HG03139 (cell line): ENCODE measurements around the gene CCNE1.
A peak's percentile ranks its signal among the peaks of the same experiment; 100 is the strongest.

Source experiments
- ATAC-seq: cut with Tn5 transposase; IDR thresholded peaks from one replicate; pipeline ENCODE4 v1.9.1; 2021; ENCODE audit not compliant: unreplicated experiment

Gene CCNE1

DNA sequence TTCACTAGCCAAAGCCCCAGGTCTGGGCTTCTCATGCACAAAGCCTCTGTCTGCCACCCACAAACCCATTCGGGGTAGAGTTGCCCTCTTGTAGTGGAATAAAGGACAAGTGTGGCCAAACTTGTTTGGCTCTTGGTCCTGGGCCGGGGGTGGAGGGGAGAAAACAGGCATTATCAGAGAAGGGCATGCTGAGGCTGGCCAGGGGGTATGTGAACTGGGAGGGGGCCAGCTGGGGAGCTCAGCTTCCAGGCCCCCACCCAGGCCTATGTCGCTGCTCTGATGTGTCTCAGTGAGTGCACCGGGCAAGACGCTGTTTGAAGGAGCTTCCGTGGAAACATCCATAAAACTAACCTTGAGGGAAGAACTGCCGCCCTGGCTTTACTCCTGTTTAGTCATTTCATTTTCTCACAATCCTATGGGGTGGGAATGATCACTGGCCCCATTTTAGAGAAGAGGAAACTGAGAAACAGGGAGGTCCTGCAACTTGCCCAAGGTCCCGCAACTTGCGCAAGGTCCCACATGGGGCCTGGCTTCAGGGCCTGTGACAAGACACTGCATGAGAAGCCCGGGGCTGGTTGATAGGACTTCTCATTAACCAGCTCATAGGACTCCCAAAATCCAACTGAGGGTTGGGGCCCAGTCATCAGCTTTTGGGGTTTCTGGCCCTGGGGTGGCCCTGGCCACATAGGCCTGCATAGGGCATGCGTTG lies 30.8 kb downstream of the CCNE1 start:
- ATAC-seq: no peak

DNA sequence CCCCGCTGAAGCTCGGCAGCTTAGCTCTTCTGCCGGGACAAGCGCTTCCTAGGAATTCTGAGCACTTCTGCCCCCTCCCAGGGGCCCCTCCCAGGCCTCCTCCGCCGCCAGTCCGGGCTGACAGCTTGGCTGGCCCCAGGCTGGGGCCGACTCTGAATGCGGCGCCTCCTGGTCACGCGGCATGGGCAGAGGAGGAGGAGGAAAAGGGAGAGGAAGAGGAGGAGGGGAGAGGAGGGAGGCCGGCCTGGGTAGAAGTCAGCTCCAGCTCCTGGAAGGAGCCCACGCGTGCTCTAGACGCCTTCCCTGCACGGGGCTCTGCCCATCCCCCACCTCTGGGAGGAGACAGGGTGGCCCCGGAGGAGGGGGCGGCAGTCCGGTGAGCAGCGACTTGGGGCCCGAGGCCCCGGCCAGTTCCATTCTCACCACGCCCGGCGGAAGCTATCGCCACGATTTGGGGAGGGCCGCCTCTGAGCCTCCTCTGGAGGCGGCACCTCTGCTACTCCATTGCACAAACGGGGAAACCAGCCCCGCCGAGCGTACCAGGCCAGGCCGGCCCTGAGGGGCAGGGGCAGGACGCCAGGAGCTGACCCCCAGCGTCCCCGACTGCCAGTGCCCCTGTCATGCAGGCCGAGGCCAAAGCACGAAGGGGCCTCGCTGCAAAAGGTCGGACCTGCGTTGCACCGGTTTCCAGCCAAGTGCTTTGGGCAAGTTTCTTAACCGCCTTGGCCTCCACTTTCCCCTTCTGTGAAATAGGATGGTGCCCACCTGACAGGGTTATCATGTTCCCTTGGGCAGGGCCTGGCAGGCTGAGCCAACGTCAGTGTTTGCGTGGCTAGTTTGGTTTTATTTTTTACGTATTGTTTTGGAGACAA lies 31.6 kb downstream of the CCNE1 start:
- no peak for ATAC-seq

DNA sequence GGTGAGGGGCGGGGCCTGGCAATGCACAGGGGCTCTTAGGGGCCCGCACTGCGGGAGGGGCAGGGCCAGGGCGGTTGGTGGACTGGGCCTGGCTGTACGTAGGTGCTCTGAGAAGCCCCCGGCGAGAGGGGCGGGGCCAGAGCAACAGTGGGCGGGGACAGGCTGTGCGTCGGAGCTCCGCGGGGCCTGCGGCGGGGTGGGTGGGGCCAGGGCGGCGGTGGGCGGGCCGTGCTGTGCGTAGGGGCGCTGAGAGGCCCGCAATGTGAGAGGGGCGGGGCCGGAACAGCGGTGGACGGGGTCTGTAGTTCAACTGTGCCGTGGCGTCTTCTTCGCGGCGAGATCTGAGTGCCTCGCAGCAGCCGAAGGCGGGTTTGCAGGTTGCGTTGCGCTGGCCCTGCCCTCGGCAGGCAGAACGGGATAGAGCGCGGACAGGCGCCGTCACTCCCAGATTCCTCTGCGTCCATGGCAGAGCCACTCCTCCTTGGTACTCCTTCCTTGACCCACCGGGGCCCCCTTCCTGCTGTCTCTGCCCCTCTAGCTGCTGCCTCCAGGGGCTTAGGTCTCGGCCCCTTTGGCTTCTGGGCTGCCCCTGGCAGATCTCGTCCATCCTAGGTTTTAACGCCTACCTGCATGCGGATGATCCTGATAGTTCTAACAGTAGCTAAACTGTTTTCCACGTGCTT lies 33.2 kb downstream of the CCNE1 start:
- peak; percentile 77 for ATAC-seq

DNA sequence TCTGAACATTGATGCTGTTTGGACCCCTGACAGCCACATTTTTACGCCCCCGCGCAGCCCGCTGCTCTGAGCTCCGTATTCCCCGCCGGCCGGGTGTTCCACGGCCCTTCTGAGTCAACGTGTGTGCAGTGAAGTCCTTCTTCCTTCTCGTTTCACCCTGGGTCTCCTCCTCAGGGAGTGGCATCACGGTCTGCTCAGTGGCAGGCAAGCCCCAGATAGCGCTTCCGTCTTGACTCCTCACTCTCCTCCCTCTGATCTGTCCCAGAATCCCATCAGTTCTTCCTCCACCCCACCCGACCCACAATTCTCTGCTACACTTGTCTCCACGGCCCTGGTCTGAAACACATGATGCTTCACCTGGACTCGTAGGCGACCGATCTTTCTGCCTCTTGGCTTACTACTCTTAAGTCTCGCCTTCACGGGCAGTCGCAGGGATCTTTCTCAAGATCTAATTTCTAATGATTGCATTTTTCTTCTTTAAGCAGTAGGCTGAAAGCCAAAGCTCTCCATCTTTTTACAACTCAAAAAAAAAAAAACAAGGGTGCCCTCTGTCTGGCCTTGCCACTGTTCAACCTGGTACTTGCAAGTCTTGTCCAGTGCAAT lies 33.9 kb downstream of the CCNE1 start:
- ATAC-seq: no peak

DNA sequence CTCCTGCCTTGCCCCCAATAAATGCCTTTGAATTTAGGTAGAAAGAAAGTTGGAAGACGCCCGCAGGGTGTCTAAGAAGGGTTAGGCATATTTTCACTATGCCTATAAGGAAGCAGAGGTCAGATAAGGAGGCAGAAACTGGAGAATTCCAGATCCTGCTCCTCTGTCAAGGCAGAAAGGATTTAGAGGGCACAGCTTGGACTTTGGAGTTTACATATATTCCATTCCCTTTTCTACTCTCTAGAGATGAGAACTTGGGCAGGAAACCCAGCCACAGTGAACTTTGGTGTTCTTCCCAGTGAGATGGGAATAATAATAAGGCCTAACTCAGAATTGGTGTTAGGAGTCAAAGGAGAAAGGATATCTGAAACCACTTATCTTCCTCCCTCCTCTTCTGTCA lies 37.4 kb downstream of the CCNE1 start:
- ATAC-seq: no peak

DNA sequence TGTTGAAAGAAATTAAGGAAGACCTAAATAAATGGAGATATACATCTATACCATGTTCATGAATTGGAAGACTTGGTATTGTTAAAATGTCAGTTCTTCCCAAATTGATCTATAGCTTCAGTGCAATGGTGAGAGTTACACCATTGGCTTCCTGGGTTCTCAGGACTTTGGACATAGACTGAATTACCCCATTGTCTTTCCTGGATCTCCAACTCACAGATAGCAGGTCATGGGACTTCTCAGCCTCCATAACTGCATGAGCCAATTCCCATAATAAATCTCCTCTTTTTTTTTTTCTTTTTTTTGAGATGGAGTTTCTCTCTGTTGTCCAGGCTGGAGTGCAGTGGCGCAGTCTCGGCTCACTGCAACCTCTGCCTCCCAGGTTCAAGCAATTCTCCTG lies 38.7 kb downstream of the CCNE1 start:
- no peak for ATAC-seq

DNA sequence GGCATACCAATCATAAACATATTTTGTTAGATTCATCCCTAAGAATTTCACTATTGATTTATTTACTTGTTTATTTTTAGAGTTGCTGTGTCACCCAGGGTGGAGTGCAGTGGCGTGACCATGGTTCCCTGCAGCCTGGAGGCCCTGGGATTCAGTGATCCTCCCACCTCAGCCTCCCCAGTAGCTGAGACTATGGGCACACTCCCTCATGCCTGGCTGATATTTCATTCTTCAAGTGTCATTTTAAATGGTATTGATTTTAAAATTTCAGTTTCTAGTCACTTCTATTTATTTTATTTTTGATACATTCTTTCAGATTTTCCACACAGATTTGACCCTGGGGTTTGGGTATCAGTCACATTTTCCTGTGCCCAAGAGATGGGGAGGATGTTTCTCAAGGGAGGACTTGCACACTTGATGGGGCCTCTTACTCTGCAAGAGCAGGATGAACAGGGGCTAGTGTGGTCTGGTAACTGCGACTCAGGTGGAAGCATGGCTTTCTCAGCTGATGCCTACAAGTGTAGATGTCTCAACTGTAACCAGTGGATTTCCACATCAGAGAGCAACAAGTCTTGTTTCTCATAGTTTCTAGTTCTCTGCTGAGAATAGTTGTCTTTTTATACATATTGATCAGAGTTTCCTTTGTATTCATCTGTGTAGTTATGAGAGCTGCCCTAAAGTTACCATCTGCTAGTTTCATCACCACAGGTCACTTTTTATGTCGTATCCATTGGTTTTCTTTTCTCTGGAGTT lies 40.2 kb downstream of the CCNE1 start:
- no peak for ATAC-seq

DNA sequence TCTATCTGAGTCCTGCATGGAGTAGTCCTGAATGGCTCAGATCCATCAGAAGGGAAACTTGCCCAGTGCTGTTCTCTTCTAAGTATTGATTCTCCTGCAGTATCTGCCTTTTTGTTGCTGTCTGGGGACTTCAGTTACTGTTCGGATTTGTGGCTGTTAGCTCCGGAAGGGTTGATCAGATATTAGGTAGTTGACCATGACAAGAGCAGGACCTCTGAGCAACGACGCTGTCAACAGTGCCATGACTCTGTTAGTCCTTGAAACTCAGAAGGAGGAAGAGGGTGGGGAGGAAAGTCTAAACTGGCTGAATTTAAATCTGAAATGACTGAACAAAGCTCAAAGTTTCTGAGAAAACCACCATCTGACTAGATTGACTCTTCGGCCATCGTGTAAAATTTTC lies 42.2 kb downstream of the CCNE1 start:
- no peak for ATAC-seq

DNA sequence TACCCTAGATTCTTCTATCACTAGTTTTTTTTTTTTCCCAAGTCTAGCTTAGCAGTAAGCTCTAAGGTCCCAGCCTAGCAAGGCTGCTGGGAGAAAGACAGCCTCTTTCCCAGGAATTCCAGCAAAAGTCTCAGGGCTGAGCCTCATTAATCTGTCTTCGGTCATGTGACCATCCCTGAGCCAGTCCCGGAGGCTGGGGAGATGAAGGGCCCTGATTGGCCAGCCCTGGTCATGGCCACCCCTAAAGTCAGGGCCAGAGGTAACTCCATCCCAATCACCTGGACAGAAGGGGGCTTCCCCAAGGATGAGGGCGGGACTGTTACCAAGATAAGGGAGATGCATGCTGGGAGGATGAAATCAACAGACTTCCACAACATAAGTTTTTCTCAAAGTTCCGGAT lies 43.3 kb downstream of the CCNE1 start:
- no peak for ATAC-seq

DNA sequence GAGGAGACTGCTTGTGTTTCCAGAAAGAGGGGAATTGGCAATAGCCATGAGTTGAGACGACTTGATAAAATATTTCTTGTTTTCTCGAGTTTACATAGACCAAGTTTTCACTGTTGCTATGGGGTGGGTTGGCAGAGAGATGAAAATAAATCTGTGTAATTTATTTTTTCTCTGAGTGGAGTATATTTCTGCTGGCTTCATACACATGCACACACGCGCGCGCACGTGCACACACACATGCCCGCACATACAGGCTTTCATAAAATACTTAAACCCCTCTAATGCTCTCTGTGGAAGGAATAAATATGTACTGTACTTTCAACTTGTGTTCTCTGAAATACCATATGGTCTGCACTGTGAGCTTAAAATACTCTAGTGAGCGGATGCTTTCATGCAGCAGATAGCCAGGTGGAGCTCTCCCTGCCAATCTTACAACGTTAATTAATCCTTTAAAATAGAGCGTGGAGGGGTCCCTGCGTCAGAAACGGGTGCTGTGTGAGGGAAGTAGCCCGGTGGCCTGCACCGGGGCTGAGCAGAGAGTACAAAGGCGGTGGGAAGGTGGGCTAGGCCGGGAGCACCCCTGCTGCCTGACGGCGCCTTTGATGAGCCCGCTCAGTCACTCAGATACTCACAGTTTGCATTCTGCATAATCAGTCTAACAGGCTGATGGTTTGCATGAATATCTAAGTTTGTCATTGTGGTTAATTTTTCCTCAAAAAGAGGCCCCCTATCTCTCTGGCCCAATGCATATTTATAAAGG lies 44.1 kb downstream of the CCNE1 start:
- no peak for ATAC-seq

DNA sequence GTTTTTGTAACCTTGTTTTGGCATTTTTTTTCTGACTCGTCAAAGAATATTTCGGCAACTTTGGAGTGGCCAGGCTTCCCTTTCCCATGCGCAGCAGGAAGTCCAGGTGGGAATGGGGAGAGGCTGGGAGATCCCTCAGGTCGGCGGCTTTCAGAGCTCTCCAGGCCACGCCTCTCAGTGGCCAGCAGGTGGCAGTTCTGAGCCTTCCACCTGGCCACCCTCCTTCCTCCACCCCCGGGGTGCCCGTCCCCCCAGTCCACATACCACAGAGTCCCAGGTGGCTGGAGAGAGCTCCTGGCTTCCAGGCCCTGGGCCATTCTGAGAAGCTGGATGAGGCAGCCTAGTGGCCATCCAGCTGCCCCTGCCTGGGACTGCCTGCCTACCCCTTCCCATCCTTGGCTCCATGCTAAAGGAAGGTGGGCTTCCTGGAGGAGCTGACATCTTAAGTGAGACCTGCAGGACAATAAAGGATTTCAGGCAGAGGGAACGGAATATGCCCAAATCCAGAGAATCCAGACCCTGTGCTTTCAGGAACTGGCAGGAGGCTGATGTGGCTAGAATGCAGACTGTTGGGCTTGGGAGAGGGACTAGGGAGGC lies 46.3 kb downstream of the CCNE1 start:
- no peak for ATAC-seq

DNA sequence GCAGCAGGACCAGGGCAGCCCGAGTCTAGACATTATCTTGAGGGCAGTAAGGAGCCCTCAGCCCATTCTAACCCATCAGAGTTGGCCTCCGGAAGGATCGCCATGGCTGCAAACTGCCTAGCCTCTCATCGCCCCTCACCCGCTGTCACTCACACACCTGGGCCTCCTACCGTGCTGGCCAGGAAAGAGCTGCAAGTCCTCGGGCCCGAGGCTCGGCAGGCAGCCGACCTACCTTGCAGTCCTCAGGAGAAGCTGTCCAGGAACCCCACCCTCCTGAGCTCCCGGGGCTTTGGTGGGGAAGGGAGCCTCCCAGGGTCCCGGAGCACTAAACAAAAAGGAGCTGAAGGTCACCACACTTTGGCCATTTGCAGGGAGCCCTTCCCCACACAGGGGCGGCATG lies 46.8 kb downstream of the CCNE1 start:
- no peak for ATAC-seq

DNA sequence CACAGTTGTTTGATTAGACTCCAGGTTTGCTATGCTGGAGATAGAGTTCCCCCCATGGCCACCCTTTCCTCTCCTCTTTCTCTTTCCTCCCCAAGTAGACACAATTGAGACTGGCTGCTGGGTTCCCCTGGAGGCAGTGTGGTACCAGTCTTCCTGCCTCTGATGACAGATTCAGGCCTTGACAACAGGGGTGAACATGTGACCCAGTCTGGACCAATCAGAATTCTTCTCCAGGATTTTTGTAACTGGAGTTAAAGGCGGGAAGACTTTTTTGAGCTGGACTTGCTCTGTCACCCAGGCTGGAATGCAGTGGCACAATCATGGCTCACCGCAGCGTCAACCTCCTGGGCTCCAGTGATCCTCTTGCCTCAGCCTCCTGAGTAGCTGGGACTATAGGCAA lies 48.7 kb downstream of the CCNE1 start:
- ATAC-seq: no peak

DNA sequence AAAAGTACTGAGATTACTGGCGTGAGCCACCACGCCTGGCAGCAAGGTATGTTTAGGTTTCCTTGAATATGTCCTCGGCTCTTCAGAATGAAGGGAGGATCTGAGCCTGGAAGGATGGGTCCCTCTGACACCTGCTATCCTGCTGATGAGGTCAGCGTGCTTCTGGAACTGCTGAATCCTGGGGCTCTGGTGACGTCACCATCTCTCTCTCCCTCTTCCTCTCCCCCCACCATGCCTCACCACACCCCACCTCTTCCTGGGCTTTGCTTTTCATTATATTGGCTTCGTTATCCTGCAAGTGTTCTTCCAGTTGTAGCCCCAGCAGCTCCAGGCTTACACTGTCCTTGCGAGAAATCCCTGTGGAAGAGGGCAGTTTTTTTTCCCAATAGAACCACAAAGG lies 49.8 kb downstream of the CCNE1 start:
- ATAC-seq: no peak

DNA sequence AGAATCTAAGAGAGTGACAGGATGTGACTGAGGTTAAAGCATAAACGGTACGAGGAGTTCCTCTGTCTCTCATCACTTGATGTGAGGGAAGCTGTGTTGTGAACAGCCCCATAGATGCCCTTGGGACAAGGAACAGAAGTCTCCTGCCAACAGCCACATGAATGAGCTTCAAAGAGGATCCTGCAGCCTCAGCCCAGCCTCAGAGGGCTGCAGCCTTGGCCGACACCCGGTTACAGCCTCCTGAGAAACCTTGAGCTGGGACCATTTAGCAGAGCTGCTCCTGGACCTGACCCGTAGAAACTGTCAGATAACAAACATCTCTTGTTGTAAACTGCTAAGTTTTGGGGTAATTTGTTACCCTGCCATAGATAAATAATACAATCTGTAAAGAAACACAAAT lies 54.2 kb downstream of the CCNE1 start:
- ATAC-seq: no peak

DNA sequence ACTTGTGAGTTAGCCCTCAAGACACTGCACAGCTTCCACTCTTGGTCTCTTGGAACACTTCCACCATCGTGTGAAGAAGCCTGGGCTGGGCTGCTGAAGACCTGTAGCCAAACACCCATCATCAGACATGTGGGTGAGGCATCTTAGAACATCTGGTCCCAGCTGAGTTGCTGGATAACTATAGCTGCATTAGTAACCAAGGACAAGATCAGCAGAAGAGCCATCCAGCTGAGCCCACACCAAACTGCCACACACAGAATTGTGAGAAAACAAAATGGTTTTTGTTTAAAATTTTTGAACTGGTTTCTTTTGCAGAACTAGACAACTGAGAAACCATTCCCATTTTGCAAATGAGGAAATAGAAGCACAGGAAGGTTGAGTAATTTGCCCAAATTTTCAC lies 56.2 kb downstream of the CCNE1 start:
- ATAC-seq: no peak

DNA sequence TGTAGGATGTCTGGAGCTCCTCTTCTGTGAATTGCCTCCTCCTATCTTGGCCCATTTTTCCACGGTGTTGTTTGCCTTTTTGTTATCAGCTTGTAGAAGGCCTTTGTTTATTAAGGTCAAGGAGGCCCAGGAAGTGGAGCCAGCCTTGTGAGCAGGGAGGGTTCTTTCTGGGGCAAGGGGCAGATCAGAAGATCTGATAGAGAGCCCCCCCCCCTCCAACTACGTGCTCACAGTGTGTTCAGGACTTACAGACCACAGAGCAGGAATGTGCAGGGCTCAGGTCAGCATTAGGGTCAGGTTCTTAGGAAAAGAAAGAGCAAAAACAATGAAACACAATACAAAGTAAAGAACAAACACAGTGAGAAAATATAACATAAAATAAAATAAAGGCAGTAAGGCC lies 59.4 kb downstream of the CCNE1 start:
- no peak for ATAC-seq

DNA sequence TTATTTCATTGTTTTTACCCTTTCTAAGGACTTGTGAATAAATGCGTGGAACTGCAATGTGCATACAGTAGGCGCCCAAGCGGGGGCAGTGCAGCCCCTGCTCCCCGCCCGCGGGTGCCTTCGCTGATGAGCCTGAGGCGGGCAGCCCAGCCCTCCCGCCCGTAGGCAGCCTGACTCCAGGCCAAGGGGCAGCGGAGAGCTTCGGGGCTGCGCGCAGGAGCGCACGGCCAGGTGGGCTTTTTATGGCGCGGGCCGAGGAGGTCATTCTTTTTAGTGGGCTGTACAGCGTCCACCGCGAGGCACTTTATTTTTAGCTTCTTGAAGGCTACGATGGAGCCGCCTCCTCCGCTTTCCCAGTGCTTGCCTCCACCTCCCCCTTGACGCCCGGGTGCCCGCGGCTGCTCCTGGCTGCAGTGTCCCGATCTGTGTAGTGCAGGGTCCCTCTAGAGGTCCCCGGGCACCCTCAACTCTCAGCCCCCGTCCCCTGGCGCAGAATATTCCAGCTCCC lies 60.5 kb downstream of the CCNE1 start:
- no peak for ATAC-seq

DNA sequence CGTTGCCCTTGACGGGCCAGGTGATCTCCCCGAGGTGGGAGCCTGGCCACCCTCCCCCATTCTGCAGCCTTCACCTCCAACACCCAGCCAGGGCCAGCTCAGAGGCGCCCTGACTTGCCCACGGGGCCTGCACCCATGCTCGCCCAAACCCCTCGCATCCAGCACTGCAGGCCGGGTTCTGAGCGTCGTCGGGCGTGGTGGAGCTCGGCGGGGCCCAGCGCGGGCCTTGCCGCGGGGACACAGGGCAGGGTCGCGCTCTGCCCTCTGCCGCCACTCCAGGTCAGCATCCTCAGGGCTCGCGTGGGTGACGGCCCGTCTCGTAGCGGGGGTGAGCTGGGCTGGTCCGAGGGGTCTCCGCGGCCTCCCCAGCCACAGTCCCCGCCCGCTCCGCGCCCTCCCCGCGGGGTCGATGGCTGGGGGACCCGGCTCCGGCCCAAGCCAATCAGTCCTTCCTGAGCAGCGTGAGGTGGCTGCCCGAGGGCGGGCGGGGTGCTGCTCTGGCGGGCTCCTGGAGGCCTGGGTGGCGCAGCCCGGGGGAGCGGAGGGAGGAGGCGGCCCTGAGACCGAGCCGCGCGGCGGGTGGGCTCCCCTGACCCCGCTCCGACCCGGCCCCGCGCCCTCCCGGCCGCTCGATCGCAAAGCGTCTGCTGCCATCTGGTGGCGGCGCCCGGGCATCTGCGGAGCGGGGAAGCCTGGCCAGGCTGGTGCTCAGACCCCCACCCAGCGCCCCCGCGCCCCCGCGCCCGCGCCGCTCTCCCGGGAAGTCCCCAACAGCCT lies 61.4 kb downstream of the CCNE1 start:
- ATAC-seq: no peak
